Right lobe of liver (tissue), 6 donors: Measurements from ENCODE around the gene TDRD10. TPM values are rescaled to one million over a fixed set of nuclear protein-coding genes. Genes with fewer than 3 reads are reported as not detected.

Experiments used
- ATAC-seq, 4 donors: fragments of 200-7000 bp; cut with Tn5 transposase; one replicate each; pipeline ENCODE4 v1.9.1; 2020; ENCODE audit warnings: mild to moderate bottlenecking in 4 of 4, moderate library complexity in 4 of 4
- DNase-seq, 3 donors: peaks; one replicate each; pipeline ENCODE4 v3.0.0-alpha.2; 2020
- H3K27ac ChIP-seq, 3 donors: fragments of 200-600 bp; one replicate each; pipeline ENCODE4 v1.8.0; 2022
- H3K27me3 ChIP-seq, 2 donors: fragments of 200-600 bp; one replicate each; pipeline ENCODE4 v1.8.0; 2022
- H3K36me3 ChIP-seq, 4 donors: fragments of 200-600 bp; sonication (generic) in 1 of 4; one replicate each; pipeline versions ENCODE4 v1.5.1 to v1.8.0; 2017 to 2022; ENCODE audit warnings: control low read depth in 1 of 4
- H3K4me1 ChIP-seq, 4 donors: fragments of 200-600 bp; sonication (generic) in 1 of 4; one replicate each; pipeline versions ENCODE4 v1.5.1 to v1.8.0; 2017 to 2022; ENCODE audit warnings: control low read depth in 1 of 4
- H3K4me3 ChIP-seq, 3 donors: fragments of 200-600 bp; one replicate each; pipeline ENCODE4 v1.8.0; 2022
- H3K9me3 ChIP-seq, 4 donors: fragments of 200-600 bp; sonication (generic) in 1 of 4; one replicate each; pipeline versions ENCODE4 v1.5.1 to v1.8.0; 2017 to 2022; ENCODE audit warnings: control low read depth in 1 of 4
- CTCF ChIP-seq, 4 donors: fragments of 200-600 bp in 3 of 4; fragments of 450-650 bp in 1 of 4; IDR thresholded peaks; one replicate each; pipeline versions ENCODE4 v1.5.1 to v1.8.0; 2016 to 2022; ENCODE audit warnings: antibody characterized with exemption in 4 of 4, mild to moderate bottlenecking in 2 of 4
- POLR2A ChIP-seq: fragments of 450-650 bp; IDR thresholded peaks from one replicate; pipeline ENCODE4 v1.6.1; 2017; ENCODE audit warnings: antibody characterized with exemption, mild to moderate bottlenecking
- WGBS: methylation state at CpG from one replicate; pipeline ENCODE4 v1.1.6; 2018; ENCODE audit warnings: low coverage, low lambda C conversion rate; ENCODE audit not compliant: insufficient coverage; ENCODE audit errors: missing lambda C conversion rate; 5-methylcytosine and 5-hydroxymethylcytosine counted together
- intact Hi-C, 2 donors: fragments of 100-400 bp; cut with DNase I; formaldehyde crosslinking; loops; one replicate each; pipeline versions ENCODE4 v1.11.2 to v1.14.1; 2022
- total RNA-seq, 6 experiments: library from RNA; depleted of rRNA in 2 of 6; stranded (reverse); fragments of >200 nt in 2 of 6; fragmentation: NEBNext Ultra II Directional in 3 of 6; extraction: Animal tissue kit (Norgen Biotek cat#: 25700) in 3 of 6; gene quantifications; one replicate each; pipeline versions ENCODE4 v1.1.0 to v1.2.4, GENCODE V29; 2016 to 2023
- donor health status: DM: no; HTN: yes; CAD: no.
- donor health status: DM: no; HTN: no; CAD: no.
- donor health status: DM: no; HTN: no; CAD: no.
- donor health status: DM: no; HTN: yes; CAD: no.
- donor health status: DM: no; HTN: yes; CAD: no.

Gene TDRD10
- total RNA-seq, 6 experiments from 2014 or later, result 0.92 to 2.2 (median 1.4) TPM

- Histone ChIP-seq H3K4me1 (no peaks in the 10 kb centered on the region), H3K36me3 (peaks cover under 1 to 14% (median 5%) of the 10 kb centered on the region in 4 donors), H3K4me3 (no peak overlapping the region), H3K9me3 (no peaks in the 10 kb centered on the region), H3K27me3 (no peaks in the 10 kb centered on the region), H3K27ac (no peak overlapping the region)
- no peak for DNase-seq
- intact Hi-C loops, result loop anchor here in 1 of 2 donors (10.0 kb wide), 1 partner anchor 319 kb away; no protein-coding TSS in a partner anchor
- no peak for ATAC-seq
- 39% methylated on average over 6 of the region's 10 CpGs for WGBS
- TF ChIP-seq CTCF (IDR thresholded peaks at IDR 0.05), result no peak
- TF ChIP-seq POLR2A, result no peak
These were observed 73.3 kb downstream of the TDRD10 start for GRCh38 chr1:154575147-154575927.

GRCh38 chr1:154575951-154576566, 74.0 kb downstream of the TDRD10 start:
- H3K27ac ChIP-seq, result no peak overlapping the region
- H3K4me1 ChIP-seq, result no peaks in the 10 kb centered on the region
- no peak overlapping the region for H3K4me3 ChIP-seq
- no peak for TF ChIP-seq CTCF (IDR thresholded peaks at IDR 0.05)
- TF ChIP-seq POLR2A, result no peak
- WGBS, result 43% methylated on average over 1 of the region's 8 CpGs
- H3K27me3 ChIP-seq, result no peaks in the 10 kb centered on the region
- ATAC-seq, result peak in 2 of 4 donors; percentile 5 to 9
- H3K9me3 ChIP-seq, result no peaks in the 10 kb centered on the region
- peaks cover 4 to 21% (median 12%) of the 10 kb centered on the region in 4 donors for H3K36me3 ChIP-seq
- intact Hi-C loops, result loop anchor here in 1 of 2 donors (10.0 kb wide), 1 partner anchor 319 kb away; no protein-coding TSS in a partner anchor
- no peak for DNase-seq

- no peak overlapping the region for H3K4me3 ChIP-seq
- H3K36me3 ChIP-seq, result peaks cover 4 to 34% (median 19%) of the 10 kb centered on the region in 4 donors
- ATAC-seq (peak in 1 of 4 donors; percentile 8), DNase-seq (no peak)
- no peaks in the 10 kb centered on the region for H3K4me1 ChIP-seq
- intact Hi-C loops, result loop anchor here in 1 of 2 donors (10.0 kb wide), 1 partner anchor 317 kb away; no protein-coding TSS in a partner anchor
- WGBS, result 47% methylated on average over 4 of the region's 7 CpGs
- no peak overlapping the region for H3K27ac ChIP-seq
- H3K27me3 ChIP-seq, result no peaks in the 10 kb centered on the region
- TF ChIP-seq POLR2A, result no peak
- TF ChIP-seq CTCF (IDR thresholded peaks at IDR 0.05), result no peak
- H3K9me3 ChIP-seq, result no peaks in the 10 kb centered on the region
These were observed 75.5 kb downstream of the TDRD10 start for GRCh38 chr1:154577346-154578057.

- Histone ChIP-seq H3K27ac (no peak overlapping the region), H3K36me3 (peaks cover 8 to 39% (median 21%) of the 10 kb centered on the region in 4 donors)
These were observed 76.0 kb downstream of the TDRD10 start for GRCh38 chr1:154578058-154578418.

More at GRCh38 chr1:154578058-154578418, 76.0 kb downstream of the TDRD10 start:
- DNase-seq (no peak), ATAC-seq (peak; percentile 36 to 52 (median 48))
- 64% methylated on average over 4 of the region's 6 CpGs for WGBS
- intact Hi-C loops, result loop anchor here in 1 of 2 donors (10.0 kb wide), 1 partner anchor 317 kb away; no protein-coding TSS in a partner anchor
- no peaks in the 10 kb centered on the region for H3K27me3 ChIP-seq
- no peaks in the 10 kb centered on the region for H3K4me1 ChIP-seq
- TF ChIP-seq POLR2A, result no peak
- TF ChIP-seq CTCF (IDR thresholded peaks at IDR 0.05), result no peak
- no peaks in the 10 kb centered on the region for H3K9me3 ChIP-seq
- H3K4me3 ChIP-seq, result no peak overlapping the region
